ENCODE results near the gene TTC9B. TPM values are rescaled to one million over a fixed set of nuclear protein-coding genes. Genes with fewer than 3 reads are reported as not detected.

Gene TTC9B
- total RNA-seq, 2 donors from 2014 or later, result not detected

- 89% methylated on average over 22 of the region's 22 CpGs for WGBS
- Histone ChIP-seq H3K27me3 (replicated peaks; ENCODE audit: insufficient read depth) (no peaks in the 10 kb centered on the region), H3K36me3 (peaks cover under 1 to 11% of the 10 kb centered on the region in 2 donors), H3K4me1 (replicated peaks) (no peaks in the 10 kb centered on the region), H3K27ac (no peak overlapping the region), H3K4me3 (no peak overlapping the region), H3K9me3 (no peaks in the 10 kb centered on the region)
- intact Hi-C loops (cut with DNase I), result no loop called here
- DNase-seq (ENCODE audit: low spot score), result no peak
- TF ChIP-seq CTCF (IDR thresholded peaks at IDR 0.05) (no peak), POLR2AphosphoS5 (IDR thresholded peaks at IDR 0.05) (no peak), POLR2A (IDR thresholded peaks at IDR 0.05) (no peak)
These were observed 16.4 kb upstream of the TTC9B start for GRCh38 chr19:40234429-40235237.

- Histone ChIP-seq H3K27ac (no peak overlapping the region), H3K4me3 (no peak overlapping the region), H3K27me3 (replicated peaks; ENCODE audit: insufficient read depth) (no peaks in the 10 kb centered on the region), H3K9me3 (no peaks in the 10 kb centered on the region), H3K36me3 (peaks cover 0 to 9% of the 10 kb centered on the region in 2 donors), H3K4me1 (replicated peaks) (no peaks in the 10 kb centered on the region)
- TF ChIP-seq POLR2A (IDR thresholded peaks at IDR 0.05), result no peak
- no peak for TF ChIP-seq CTCF (IDR thresholded peaks at IDR 0.05)
- TF ChIP-seq POLR2AphosphoS5 (IDR thresholded peaks at IDR 0.05), result no peak
- DNase-seq (ENCODE audit: low spot score), result no peak
- 88% methylated on average over 19 of the region's 20 CpGs for WGBS
- intact Hi-C loops (cut with DNase I), result no loop called here
These were observed 15.7 kb upstream of the TTC9B start for GRCh38 chr19:40233811-40234389.

GRCh38 chr19:40232949-40233810, 15.0 kb upstream of the TTC9B start:
- H3K27me3 ChIP-seq (replicated peaks; ENCODE audit: insufficient read depth), result no peaks in the 10 kb centered on the region
- 89% methylated on average over 22 of the region's 25 CpGs for WGBS
- intact Hi-C loops (cut with DNase I), result no loop called here
- H3K4me1 ChIP-seq (replicated peaks), result no peaks in the 10 kb centered on the region
- H3K36me3 ChIP-seq, result peaks cover 0 to 6% of the 10 kb centered on the region in 2 donors
- H3K4me3 ChIP-seq, result no peak overlapping the region
- no peak for TF ChIP-seq POLR2A (IDR thresholded peaks at IDR 0.05)
- no peak for TF ChIP-seq POLR2AphosphoS5 (IDR thresholded peaks at IDR 0.05)
- no peak for TF ChIP-seq CTCF (IDR thresholded peaks at IDR 0.05)
- H3K9me3 ChIP-seq, result no peaks in the 10 kb centered on the region
- no peak overlapping the region for H3K27ac ChIP-seq
- no peak for DNase-seq (ENCODE audit: low spot score)

GRCh38 chr19:40232479-40232878, 14.3 kb upstream of the TTC9B start:
- DNase-seq (ENCODE audit: low spot score), result no peak
- no peaks in the 10 kb centered on the region for H3K27me3 ChIP-seq (replicated peaks; ENCODE audit: insufficient read depth)
- no peak for TF ChIP-seq POLR2AphosphoS5 (IDR thresholded peaks at IDR 0.05)
- TF ChIP-seq POLR2A (IDR thresholded peaks at IDR 0.05), result no peak
- no peak for TF ChIP-seq CTCF (IDR thresholded peaks at IDR 0.05)
- no peaks in the 10 kb centered on the region for H3K4me1 ChIP-seq (replicated peaks)
- H3K9me3 ChIP-seq, result no peaks in the 10 kb centered on the region
- WGBS, result 82% methylated on average over 12 of the region's 12 CpGs
- H3K36me3 ChIP-seq, result peaks cover 0 to 5% of the 10 kb centered on the region in 2 donors
- intact Hi-C loops (cut with DNase I), result no loop called here
- H3K4me3 ChIP-seq, result no peak overlapping the region
- no peak overlapping the region for H3K27ac ChIP-seq
